ENCODE measurements around the gene TMEM138. TPM values are rescaled to one million over a fixed set of nuclear protein-coding genes. Genes with fewer than 3 reads are reported as not detected.

The TMEM138 gene
- total RNA-seq (2014; rRNA removed; shearing (Covaris generic)): 19.0 and 21.5 TPM in 2 replicates
- 48.3 and 50.2 TPM in 2 replicates for polyA plus RNA-seq (2016; fragmentation: Nextera tagmentation; extraction: Ambion mirVana)

- Histone ChIP-seq H3K79me2 (ENCODE audit: insufficient read depth) (peaks cover 48% of the 10 kb centered on the region), H4K20me1 (ENCODE audit: insufficient read depth) (no peaks in the 10 kb centered on the region), H3K4me3 (peak within 1 kb of the TSS; percentile 78), H3K9me3 (ENCODE audit: low read depth) (no peaks in the 10 kb centered on the region), H3F3A (ENCODE audit: insufficient read depth) (0 out of 2 replicates have a peak, but pooled peaks cover 6% of the 10 kb centered on the region), H3K9me2 (ENCODE audit: insufficient read depth) (no peaks in the 10 kb centered on the region), H3K36me3 (ENCODE audit: low read depth) (no peaks in the 10 kb centered on the region; the same call in 1 of the 2 replicates), H3K4me1 (ENCODE audit: insufficient read depth) (peaks cover 13% of the 10 kb centered on the region), H3K4me2 (ENCODE audit: unreplicated experiment) (peak within 1 kb of the TSS; percentile 69), H2AFZ (peak within 1 kb of the TSS; percentile 84), H3K27ac (peak within 1 kb of the TSS; percentile 86), H3K27me3 (replicated peaks; ENCODE audit: insufficient read depth) (no peaks in the 10 kb centered on the region), H3K9ac (peak within 1 kb of the TSS; percentile 87)
- TF ChIP-seq EZH2 (IDR thresholded peaks at IDR 0.05; ENCODE audit: insufficient read depth, poor library complexity, severe bottlenecking): no peak
- TF ChIP-seq EZH2phosphoT487 (IDR thresholded peaks at IDR 0.05; ENCODE audit: insufficient read depth, low read depth): no peak
- DNase-seq: peak; percentile 99
- 0 to 1% methylated on average over 54 to 59 of the region's 63 CpGs for WGBS, 2 experiments (ENCODE audit: low coverage in 1 of 2, low lambda C conversion rate in 2 of 2, missing lambda C conversion rate in 2 of 2)
- in situ Hi-C loops (cut with MboI): no loop called here
These were observed at the start of gene TMEM138, which contains the start of gene CYB561A3 for GRCh38 chr11:61361741-61362541. Gene TMEM138 (plus strand): TSS chr11:61362374. CDS start chr11:61364391, 2,017 bp downstream. Gene CYB561A3 (minus strand): TSS chr11:61361882. CDS start chr11:61356713, 5,169 bp downstream.

- H4K20me1 ChIP-seq (ENCODE audit: insufficient read depth): no peaks in the 10 kb centered on the region
- WGBS, 2 experiments (ENCODE audit: low coverage in 1 of 2, low lambda C conversion rate in 2 of 2, missing lambda C conversion rate in 2 of 2): 88 to 93% methylated on average over 2 of the region's 2 CpGs
- no peak overlapping the region for H3K9ac ChIP-seq
- TF ChIP-seq EZH2 (IDR thresholded peaks at IDR 0.05; ENCODE audit: insufficient read depth, poor library complexity, severe bottlenecking): no peak
- no peak for TF ChIP-seq EZH2phosphoT487 (IDR thresholded peaks at IDR 0.05; ENCODE audit: insufficient read depth, low read depth)
- H3K27ac ChIP-seq: no peak overlapping the region
- H3K36me3 ChIP-seq (ENCODE audit: low read depth): peaks cover 87% of the 10 kb centered on the region
- no peak for DNase-seq
- no peak overlapping the region for H2AFZ ChIP-seq
- H3K9me3 ChIP-seq (ENCODE audit: low read depth): no peaks in the 10 kb centered on the region
- in situ Hi-C loops (cut with MboI): no loop called here
- no peaks in the 10 kb centered on the region for H3K9me2 ChIP-seq (ENCODE audit: insufficient read depth)
- H3K4me1 ChIP-seq (ENCODE audit: insufficient read depth): no peaks in the 10 kb centered on the region
- peaks cover 42% of the 10 kb centered on the region for H3K79me2 ChIP-seq (ENCODE audit: insufficient read depth)
- no peaks in the 10 kb centered on the region for H3K27me3 ChIP-seq (replicated peaks; ENCODE audit: insufficient read depth)
- H3K4me2 ChIP-seq (ENCODE audit: unreplicated experiment): no peak overlapping the region
- H3K4me3 ChIP-seq: no peak overlapping the region
- peaks cover 11% of the 10 kb centered on the region; the same call in 1 of the 2 replicates for H3F3A ChIP-seq (ENCODE audit: insufficient read depth)
These were observed 46.9 kb upstream of the TMEM138 start for GRCh38 chr11:61315260-61315659.

GRCh38 chr11:61325649-61326414 lies 36.3 kb upstream of the TMEM138 start:
- Histone ChIP-seq H3K79me2 (ENCODE audit: insufficient read depth) (peaks cover 97% of the 10 kb centered on the region), H3K27me3 (replicated peaks; ENCODE audit: insufficient read depth) (no peaks in the 10 kb centered on the region), H4K20me1 (ENCODE audit: insufficient read depth) (no peaks in the 10 kb centered on the region), H3K9ac (no peak overlapping the region), H3K9me2 (ENCODE audit: insufficient read depth) (no peaks in the 10 kb centered on the region), H3K4me3 (no peak overlapping the region), H3K27ac (no peak overlapping the region), H3K4me1 (ENCODE audit: insufficient read depth) (peaks cover 35% of the 10 kb centered on the region), H3K9me3 (ENCODE audit: low read depth) (no peaks in the 10 kb centered on the region), H3K36me3 (ENCODE audit: low read depth) (peaks cover 55% of the 10 kb centered on the region), H3F3A (ENCODE audit: insufficient read depth) (peaks cover 37% of the 10 kb centered on the region), H3K4me2 (ENCODE audit: unreplicated experiment) (no peak overlapping the region), H2AFZ (no peak overlapping the region)
- TF ChIP-seq EZH2 (IDR thresholded peaks at IDR 0.05; ENCODE audit: insufficient read depth, poor library complexity, severe bottlenecking): no peak
- no peak for TF ChIP-seq EZH2phosphoT487 (IDR thresholded peaks at IDR 0.05; ENCODE audit: insufficient read depth, low read depth)
- in situ Hi-C loops (cut with MboI): no loop called here
- no peak for DNase-seq
- WGBS, 2 experiments (ENCODE audit: low coverage in 1 of 2, low lambda C conversion rate in 2 of 2, missing lambda C conversion rate in 2 of 2): 96 to 98% methylated on average over 2 of the region's 2 CpGs

GRCh38 chr11:61327669-61328071 lies 34.5 kb upstream of the TMEM138 start:
- Histone ChIP-seq H3K27me3 (replicated peaks; ENCODE audit: insufficient read depth) (no peaks in the 10 kb centered on the region), H3K36me3 (ENCODE audit: low read depth) (peaks cover 37% of the 10 kb centered on the region), H3K4me1 (ENCODE audit: insufficient read depth) (peaks cover 46% of the 10 kb centered on the region), H3K4me2 (ENCODE audit: unreplicated experiment) (no peak overlapping the region), H3K79me2 (ENCODE audit: insufficient read depth) (peaks cover 97% of the 10 kb centered on the region), H3K9me3 (ENCODE audit: low read depth) (no peaks in the 10 kb centered on the region), H4K20me1 (ENCODE audit: insufficient read depth) (no peaks in the 10 kb centered on the region), H3K27ac (peak overlapping the region; percentile 55), H3K4me3 (no peak overlapping the region), H3K9me2 (ENCODE audit: insufficient read depth) (no peaks in the 10 kb centered on the region), H3K9ac (no peak overlapping the region), H3F3A (ENCODE audit: insufficient read depth) (peaks cover 37% of the 10 kb centered on the region), H2AFZ (no peak overlapping the region)
- in situ Hi-C loops (cut with MboI): no loop called here
- DNase-seq: peak; percentile 76
- TF ChIP-seq EZH2phosphoT487 (IDR thresholded peaks at IDR 0.05; ENCODE audit: insufficient read depth, low read depth) (no peak), EZH2 (IDR thresholded peaks at IDR 0.05; ENCODE audit: insufficient read depth, poor library complexity, severe bottlenecking) (no peak)

Measured in GM23248 (cell line).